Neural cell (in vitro differentiated cells): ENCODE results near the gene LAMB4. TPM values are rescaled to one million over a fixed set of nuclear protein-coding genes. Genes with fewer than 3 reads are reported as not detected.

Experiments
- H2AFZ ChIP-seq: fragments of 200-600, 300-800 bp; sonication (generic), shearing (Covaris generic); 2 replicates; pipeline ENCODE4 v1.6.0; 2014; ENCODE audit warnings: low read depth, mild to moderate bottlenecking, antibody characterized with exemption, low read length, moderate library complexity
- H3F3A ChIP-seq: fragments of 200-600 bp; shearing (Covaris generic); 2 replicates; pipeline ENCODE4 v1.6.1; 2016; ENCODE audit warnings: mild to moderate bottlenecking, moderate library complexity, mixed read lengths, antibody characterized with exemption, low read length; ENCODE audit not compliant: insufficient read depth, poor library complexity, severe bottlenecking
- H3K27ac ChIP-seq: fragments of 200-600, 300-800 bp; sonication (generic), shearing (Covaris generic); 2 replicates; pipeline ENCODE4 v1.5.1; 2014; ENCODE audit warnings: mild to moderate bottlenecking, low read length, moderate library complexity
- H3K27me3 ChIP-seq: fragments of 300-800, 200-600 bp; sonication (generic), shearing (Covaris generic); 2 replicates; pipeline ENCODE4 v1.6.0; 2014; ENCODE audit warnings: mild to moderate bottlenecking, low read depth, low read length, moderate library complexity; ENCODE audit not compliant: insufficient read depth
- H3K36me3 ChIP-seq: fragments of 300-800, 200-600 bp; sonication (generic), shearing (Covaris generic); 2 replicates; pipeline ENCODE4 v1.5.1; 2014; ENCODE audit warnings: mild to moderate bottlenecking, antibody characterized with exemption, low read length, moderate library complexity; ENCODE audit not compliant: insufficient read depth
- H3K4me2 ChIP-seq: fragments of 300-800, 200-600 bp; sonication (generic), shearing (Covaris generic); 2 replicates; pipeline ENCODE4 v1.6.0; 2014; ENCODE audit warnings: mild to moderate bottlenecking, low read length
- H3K4me3 ChIP-seq: fragments of 300-800, 200-600 bp; sonication (generic), shearing (Covaris generic); 2 replicates; pipeline ENCODE4 v1.5.1; 2014; ENCODE audit warnings: mild to moderate bottlenecking, low read length, moderate library complexity
- H3K79me2 ChIP-seq: fragments of 200-600 bp; shearing (Covaris generic); replicated peaks from 2 replicates; pipeline ENCODE4 v1.6.0; 2014; ENCODE audit warnings: mild to moderate bottlenecking, low read length, moderate library complexity; ENCODE audit not compliant: insufficient read depth
- H3K9ac ChIP-seq: fragments of 300-800, 200-600 bp; sonication (generic), shearing (Covaris generic); 2 replicates; pipeline ENCODE4 v1.6.1; 2016; ENCODE audit warnings: mild to moderate bottlenecking, low read length, mixed read lengths
- H3K9me2 ChIP-seq: fragments of 200-600 bp; shearing (Covaris generic); 2 replicates; pipeline ENCODE4 v1.6.1; 2016; ENCODE audit warnings: mild to moderate bottlenecking, low read length, mixed read lengths; ENCODE audit not compliant: insufficient read depth
- H3K9me3 ChIP-seq: fragments of 200-600, 300-800 bp; sonication (generic), shearing (Covaris generic); 2 replicates; pipeline ENCODE4 v1.6.1; 2016; ENCODE audit warnings: mild to moderate bottlenecking, mixed run types, low read length, moderate library complexity, mixed read lengths
- H4K20me1 ChIP-seq: fragments of 200-600 bp; shearing (Covaris generic); 2 replicates; pipeline ENCODE4 v1.6.1; 2016; ENCODE audit warnings: mild to moderate bottlenecking, mixed run types; ENCODE audit not compliant: insufficient read depth
- EP300 ChIP-seq: fragments of 450-650 bp; conservative IDR thresholded peaks from 2 replicates; pipeline ENCODE4 v1.6.1; 2014; ENCODE audit warnings: antibody characterized with exemption, mild to moderate bottlenecking, moderate library complexity; ENCODE audit not compliant: poor library complexity, severe bottlenecking
- EZH2 ChIP-seq: fragments of 200-600, 300-800 bp; shearing (Covaris generic), sonication (generic); IDR thresholded peaks from 2 replicates; pipeline ENCODE4 v1.6.1; 2014; ENCODE audit warnings: antibody characterized with exemption, low read length, borderline replicate concordance, mild to moderate bottlenecking; ENCODE audit not compliant: insufficient read depth, poor library complexity, severe bottlenecking
- MXI1 ChIP-seq: fragments of 450-650 bp; conservative IDR thresholded peaks from 2 replicates; pipeline ENCODE4 v1.6.1; 2014; ENCODE audit warnings: antibody characterized with exemption, mild to moderate bottlenecking; ENCODE audit not compliant: poor library complexity, severe bottlenecking
- POLR2AphosphoS5 ChIP-seq: IDR thresholded peaks from 2 replicates; pipeline ENCODE4 v1.6.1; 2012
- RAD21 ChIP-seq: fragments of 450-650 bp; conservative IDR thresholded peaks from 2 replicates; pipeline ENCODE4 v1.6.1; 2014; ENCODE audit warnings: antibody characterized with exemption, mild to moderate bottlenecking, moderate library complexity
- SMC3 ChIP-seq: fragments of 450-650 bp; conservative IDR thresholded peaks from 2 replicates; pipeline ENCODE4 v1.6.1; 2014; ENCODE audit warnings: antibody characterized with exemption, mild to moderate bottlenecking, moderate library complexity; ENCODE audit not compliant: poor library complexity
- TAF1 ChIP-seq: IDR thresholded peaks from 2 replicates; pipeline ENCODE4 v1.6.1; 2012; ENCODE audit warnings: low read depth
- polyA plus RNA-seq: library from polyadenylated mRNA; depleted of rRNA; stranded (reverse); fragments of >200 nt; gene quantifications from 2 replicates; pipeline ENCODE4 v1.2.3, GENCODE V29; 2014
- TF ChIP-seq, protein P1 (sequence below): IDR thresholded peaks from 2 replicates; pipeline ENCODE4 v1.6.1; 2012; ENCODE audit warnings: borderline replicate concordance
- TF ChIP-seq, protein P2 (sequence below): fragments of 450-650 bp; IDR thresholded peaks from 2 replicates; pipeline ENCODE4 v1.5.1; 2014; ENCODE audit warnings: antibody characterized with exemption, mild to moderate bottlenecking, moderate library complexity; ENCODE audit not compliant: poor library complexity, severe bottlenecking

Gene LAMB4
- polyA plus RNA-seq, 1 donor from 2014 or later, result 0.16 TPM

DNA sequence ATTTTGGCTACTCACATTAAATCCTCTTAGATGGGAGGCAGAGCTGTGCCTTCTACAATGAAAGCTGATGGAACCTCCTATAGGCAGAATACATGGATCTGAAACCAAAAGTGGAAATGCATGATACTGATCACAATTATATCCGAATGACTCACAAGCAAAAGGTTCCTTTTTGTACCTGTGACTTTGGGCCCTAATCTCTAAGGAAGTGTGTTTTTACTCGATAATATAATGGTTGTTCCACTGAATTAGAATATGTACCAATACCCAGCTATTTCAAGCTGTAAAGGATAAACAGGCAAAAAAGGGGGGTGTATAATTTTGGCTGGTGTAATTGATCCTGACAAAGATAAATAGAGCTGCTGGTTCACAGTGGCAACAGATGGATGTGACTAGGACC is 109.6 kb downstream of the LAMB4 start:
- Histone ChIP-seq H3F3A (no peaks in the 10 kb centered on the region), H2AFZ (no peak overlapping the region), H3K27ac (no peak overlapping the region), H3K9me3 (no peaks in the 10 kb centered on the region), H3K36me3 (no peaks in the 10 kb centered on the region), H3K4me3 (no peak overlapping the region), H4K20me1 (no peaks in the 10 kb centered on the region), H3K79me2 (no peaks in the 10 kb centered on the region), H3K27me3 (no peaks in the 10 kb centered on the region), H3K9ac (no peak overlapping the region), H3K9me2 (no peaks in the 10 kb centered on the region), H3K4me2 (no peak overlapping the region)
- TF ChIP-seq POLR2AphosphoS5 (no peak), TAF1 (no peak), EZH2 (no peak), EP300 (no peak), SMC3 (no peak), RAD21 (no peak), MXI1 (no peak)
- TF ChIP-seq, protein P1, sequence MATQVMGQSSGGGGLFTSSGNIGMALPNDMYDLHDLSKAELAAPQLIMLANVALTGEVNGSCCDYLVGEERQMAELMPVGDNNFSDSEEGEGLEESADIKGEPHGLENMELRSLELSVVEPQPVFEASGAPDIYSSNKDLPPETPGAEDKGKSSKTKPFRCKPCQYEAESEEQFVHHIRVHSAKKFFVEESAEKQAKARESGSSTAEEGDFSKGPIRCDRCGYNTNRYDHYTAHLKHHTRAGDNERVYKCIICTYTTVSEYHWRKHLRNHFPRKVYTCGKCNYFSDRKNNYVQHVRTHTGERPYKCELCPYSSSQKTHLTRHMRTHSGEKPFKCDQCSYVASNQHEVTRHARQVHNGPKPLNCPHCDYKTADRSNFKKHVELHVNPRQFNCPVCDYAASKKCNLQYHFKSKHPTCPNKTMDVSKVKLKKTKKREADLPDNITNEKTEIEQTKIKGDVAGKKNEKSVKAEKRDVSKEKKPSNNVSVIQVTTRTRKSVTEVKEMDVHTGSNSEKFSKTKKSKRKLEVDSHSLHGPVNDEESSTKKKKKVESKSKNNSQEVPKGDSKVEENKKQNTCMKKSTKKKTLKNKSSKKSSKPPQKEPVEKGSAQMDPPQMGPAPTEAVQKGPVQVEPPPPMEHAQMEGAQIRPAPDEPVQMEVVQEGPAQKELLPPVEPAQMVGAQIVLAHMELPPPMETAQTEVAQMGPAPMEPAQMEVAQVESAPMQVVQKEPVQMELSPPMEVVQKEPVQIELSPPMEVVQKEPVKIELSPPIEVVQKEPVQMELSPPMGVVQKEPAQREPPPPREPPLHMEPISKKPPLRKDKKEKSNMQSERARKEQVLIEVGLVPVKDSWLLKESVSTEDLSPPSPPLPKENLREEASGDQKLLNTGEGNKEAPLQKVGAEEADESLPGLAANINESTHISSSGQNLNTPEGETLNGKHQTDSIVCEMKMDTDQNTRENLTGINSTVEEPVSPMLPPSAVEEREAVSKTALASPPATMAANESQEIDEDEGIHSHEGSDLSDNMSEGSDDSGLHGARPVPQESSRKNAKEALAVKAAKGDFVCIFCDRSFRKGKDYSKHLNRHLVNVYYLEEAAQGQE, result no peak
- TF ChIP-seq, protein P2, sequence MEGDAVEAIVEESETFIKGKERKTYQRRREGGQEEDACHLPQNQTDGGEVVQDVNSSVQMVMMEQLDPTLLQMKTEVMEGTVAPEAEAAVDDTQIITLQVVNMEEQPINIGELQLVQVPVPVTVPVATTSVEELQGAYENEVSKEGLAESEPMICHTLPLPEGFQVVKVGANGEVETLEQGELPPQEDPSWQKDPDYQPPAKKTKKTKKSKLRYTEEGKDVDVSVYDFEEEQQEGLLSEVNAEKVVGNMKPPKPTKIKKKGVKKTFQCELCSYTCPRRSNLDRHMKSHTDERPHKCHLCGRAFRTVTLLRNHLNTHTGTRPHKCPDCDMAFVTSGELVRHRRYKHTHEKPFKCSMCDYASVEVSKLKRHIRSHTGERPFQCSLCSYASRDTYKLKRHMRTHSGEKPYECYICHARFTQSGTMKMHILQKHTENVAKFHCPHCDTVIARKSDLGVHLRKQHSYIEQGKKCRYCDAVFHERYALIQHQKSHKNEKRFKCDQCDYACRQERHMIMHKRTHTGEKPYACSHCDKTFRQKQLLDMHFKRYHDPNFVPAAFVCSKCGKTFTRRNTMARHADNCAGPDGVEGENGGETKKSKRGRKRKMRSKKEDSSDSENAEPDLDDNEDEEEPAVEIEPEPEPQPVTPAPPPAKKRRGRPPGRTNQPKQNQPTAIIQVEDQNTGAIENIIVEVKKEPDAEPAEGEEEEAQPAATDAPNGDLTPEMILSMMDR, result no peak

DNA sequence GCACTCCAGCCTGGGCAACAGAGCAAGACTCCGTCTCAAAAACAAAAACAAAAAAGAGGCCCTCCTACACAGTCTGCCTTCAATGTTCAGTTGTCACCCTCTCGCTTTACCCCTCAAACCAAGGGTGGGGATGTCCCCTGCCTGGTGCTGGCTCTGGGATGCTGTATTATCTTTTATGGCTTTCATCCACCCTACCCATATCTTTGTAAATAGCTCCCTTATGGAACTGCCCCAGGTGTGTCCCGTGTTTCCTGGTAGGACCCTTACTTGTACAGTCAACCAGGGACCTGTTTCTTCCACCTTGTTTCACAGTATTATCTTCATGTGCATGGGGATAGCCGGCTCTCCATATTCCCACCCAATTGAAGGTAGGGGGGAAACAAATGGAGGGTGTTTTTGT is 111.5 kb downstream of the LAMB4 start:
- H3K4me3 ChIP-seq, result no peak overlapping the region
- H3F3A ChIP-seq, result no peaks in the 10 kb centered on the region
- no peak overlapping the region for H3K9ac ChIP-seq
- no peaks in the 10 kb centered on the region for H3K27me3 ChIP-seq
- no peaks in the 10 kb centered on the region for H3K9me3 ChIP-seq
- TF ChIP-seq EP300, result no peak
- no peak for TF ChIP-seq MXI1
- TF ChIP-seq, protein P1, result no peak
- TF ChIP-seq TAF1, result no peak
- TF ChIP-seq EZH2, result no peak
- no peak for TF ChIP-seq RAD21
- TF ChIP-seq SMC3, result no peak
- no peak for TF ChIP-seq POLR2AphosphoS5
- TF ChIP-seq, protein P2, result no peak
- no peaks in the 10 kb centered on the region for H3K79me2 ChIP-seq
- H4K20me1 ChIP-seq, result no peaks in the 10 kb centered on the region
- no peaks in the 10 kb centered on the region for H3K9me2 ChIP-seq
- no peak overlapping the region for H3K27ac ChIP-seq
- H3K36me3 ChIP-seq, result no peaks in the 10 kb centered on the region
- H2AFZ ChIP-seq, result no peak overlapping the region
- no peak overlapping the region for H3K4me2 ChIP-seq
